HAP-1 (cell line): ENCODE measurements around the gene NBAS.
A peak's percentile ranks its signal among the peaks of the same experiment; 100 is the strongest.
"Not testable (repeated sequence)": the region's sequence is repeated elsewhere in the genome, so short reads cannot be mapped to it uniquely, and the experiment has no call there.

Source experiments
- DNase-seq, 2 experiments: peaks; one replicate each; pipeline ENCODE4 v3.0.0-alpha.2; 2016 to 2020; ENCODE audit warnings: low spot score in 2 of 2
- H3K27me3 ChIP-seq: fragments of 250-450 bp; sonication (Bioruptor Pico); 2 replicates; pipeline ENCODE4 v1.5.1; 2020; ENCODE audit warnings: low read depth, mild to moderate bottlenecking, moderate library complexity
- H3K36me3 ChIP-seq: fragments of 250-450 bp; sonication (Bioruptor Pico); replicated peaks from 2 replicates; pipeline ENCODE4 v1.5.1; 2020; ENCODE audit warnings: mild to moderate bottlenecking
- H3K4me1 ChIP-seq: fragments of 250-450 bp; sonication (Bioruptor Pico); 2 replicates; pipeline ENCODE4 v1.5.1; 2020; ENCODE audit warnings: mild to moderate bottlenecking
- H3K4me3 ChIP-seq: fragments of 250-450 bp; sonication (Bioruptor Pico); 2 replicates; pipeline ENCODE4 v1.5.1; 2020; ENCODE audit warnings: mild to moderate bottlenecking, moderate library complexity
- H3K9me3 ChIP-seq: fragments of 250-450 bp; sonication (Bioruptor Pico); 2 replicates; pipeline ENCODE4 v1.5.1; 2020; ENCODE audit warnings: mild to moderate bottlenecking, moderate library complexity
- in situ Hi-C: fragments of 300-500 bp; cut with MboI; formaldehyde crosslinking; loops from 3 replicates; pipeline ENCODE4 v1.14.3; 2020; ENCODE audit warnings: low sequenced_read_pairs, inconsistent platforms, mixed read lengths

NBAS gene

DNA sequence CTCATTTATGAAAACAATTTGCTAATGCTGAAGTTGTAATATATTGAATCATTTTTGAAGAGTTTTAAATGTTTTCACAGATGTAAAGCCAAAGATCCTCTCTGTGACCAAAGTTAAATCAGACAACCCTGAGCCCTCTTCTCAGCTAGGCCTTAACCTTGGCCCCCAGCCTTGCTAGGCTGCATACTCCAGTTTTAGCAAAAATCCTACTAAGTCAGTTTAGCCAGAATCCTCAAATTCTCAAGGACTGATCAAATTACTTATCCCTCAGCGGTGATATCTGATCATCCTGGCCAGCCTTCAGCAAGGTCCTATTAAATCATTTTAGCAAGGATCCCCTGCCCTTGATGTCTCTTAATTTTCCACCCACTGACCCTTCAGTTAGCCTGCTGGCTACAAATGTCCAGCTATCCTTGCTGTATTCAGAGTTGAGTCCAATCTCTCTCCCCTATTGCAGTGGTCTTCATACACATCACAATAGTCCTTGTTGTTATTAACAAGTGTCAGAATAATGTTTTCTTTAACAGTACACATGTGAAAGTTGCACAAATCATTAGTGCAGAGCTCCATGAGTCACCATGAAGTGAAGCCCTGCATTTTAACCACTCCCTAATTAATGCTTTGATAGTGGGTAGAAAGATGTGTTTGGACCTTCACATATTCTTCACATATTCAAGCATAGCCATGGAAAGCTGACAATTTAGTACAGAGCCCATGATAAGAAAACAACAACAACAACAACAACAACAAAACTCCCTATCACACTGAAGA is 206.4 kb downstream of the NBAS start:
- no peak for DNase-seq
- Histone ChIP-seq H3K36me3 (no peaks in the 10 kb centered on the region; the same call in none of the 2 replicates), H3K27me3 (no peaks in the 10 kb centered on the region), H3K4me3 (no peak overlapping the region), H3K9me3 (no peaks in the 10 kb centered on the region), H3K4me1 (no peaks in the 10 kb centered on the region)
- in situ Hi-C loops, result no loop called here

GRCh38 chr2:15352363-15352762 is 208.8 kb downstream of the NBAS start:
- no peaks in the 10 kb centered on the region for H3K27me3 ChIP-seq
- in situ Hi-C loops, result no loop called here
- H3K9me3 ChIP-seq, result no peaks in the 10 kb centered on the region
- no peak overlapping the region for H3K4me3 ChIP-seq
- DNase-seq, result no peak
- no peaks in the 10 kb centered on the region; the same call in none of the 2 replicates for H3K36me3 ChIP-seq
- H3K4me1 ChIP-seq, result peaks cover 8% of the 10 kb centered on the region

GRCh38 chr2:15348636-15349035 is 212.5 kb downstream of the NBAS start:
- Histone ChIP-seq H3K4me1 (peaks cover 8% of the 10 kb centered on the region), H3K9me3 (no peaks in the 10 kb centered on the region), H3K27me3 (no peaks in the 10 kb centered on the region), H3K4me3 (no peak overlapping the region), H3K36me3 (no peaks in the 10 kb centered on the region; the same call in 1 of the 2 replicates)
- in situ Hi-C loops, result no loop called here
- no peak for DNase-seq

GRCh38 chr2:15348045-15348444 is 213.1 kb downstream of the NBAS start:
- Histone ChIP-seq H3K36me3 (no peaks in the 10 kb centered on the region; the same call in 1 of the 2 replicates), H3K4me3 (no peak overlapping the region), H3K4me1 (peaks cover 8% of the 10 kb centered on the region), H3K27me3 (no peaks in the 10 kb centered on the region), H3K9me3 (no peaks in the 10 kb centered on the region)
- in situ Hi-C loops, result no loop called here
- peak; percentile 13 to 56 for DNase-seq

DNA sequence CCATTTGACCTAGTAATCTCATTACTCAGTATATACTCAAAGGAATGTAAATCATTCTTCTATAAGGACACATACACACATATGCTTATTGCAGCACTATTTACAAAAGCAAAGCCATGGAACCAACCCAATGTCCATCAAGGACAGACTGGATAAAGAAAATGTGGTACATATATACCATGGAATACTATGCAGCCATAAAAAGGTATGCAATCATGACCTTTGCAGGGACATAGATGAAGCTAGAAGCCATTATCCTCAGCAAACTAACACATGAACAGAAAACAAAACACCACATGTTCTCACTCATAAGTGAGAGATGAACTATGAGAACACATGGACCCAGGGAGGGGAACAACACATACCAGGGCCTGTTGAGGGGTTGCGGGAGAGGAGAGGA is 214.5 kb downstream of the NBAS start:
- H3K4me1 ChIP-seq, result peaks cover 8% of the 10 kb centered on the region
- no peaks in the 10 kb centered on the region; the same call in 1 of the 2 replicates for H3K36me3 ChIP-seq
- DNase-seq, result no peak
- H3K9me3 ChIP-seq, result no peaks in the 10 kb centered on the region
- in situ Hi-C loops, result no loop called here
- no peak overlapping the region for H3K4me3 ChIP-seq
- no peaks in the 10 kb centered on the region for H3K27me3 ChIP-seq

- H3K9me3 ChIP-seq, result no peaks in the 10 kb centered on the region
- in situ Hi-C loops, result no loop called here
- no peaks in the 10 kb centered on the region for H3K27me3 ChIP-seq
- H3K4me1 ChIP-seq, result no peaks in the 10 kb centered on the region; the same call in 1 of the 2 replicates
- no peaks in the 10 kb centered on the region for H3K36me3 ChIP-seq
- H3K4me3 ChIP-seq, result no peak overlapping the region
- DNase-seq, result no peak
These were observed 223.0 kb downstream of the NBAS start for GRCh38 chr2:15337996-15338666.

- in situ Hi-C loops, result no loop called here
- no peaks in the 10 kb centered on the region for H3K27me3 ChIP-seq
- no peaks in the 10 kb centered on the region for H3K9me3 ChIP-seq
- peak; percentile 8 to 68 for DNase-seq
- H3K4me1 ChIP-seq, result no peaks in the 10 kb centered on the region; the same call in 1 of the 2 replicates
- 0 out of 2 replicates have a peak, but pooled peaks cover 1% of the 10 kb centered on the region for H3K36me3 ChIP-seq
- no peak overlapping the region for H3K4me3 ChIP-seq
These were observed 226.3 kb downstream of the NBAS start for GRCh38 chr2:15334644-15335326.

- Histone ChIP-seq H3K4me1 (no peaks in the 10 kb centered on the region; the same call in 1 of the 2 replicates), H3K36me3 (0 out of 2 replicates have a peak, but pooled peaks cover 2% of the 10 kb centered on the region), H3K4me3 (no peak overlapping the region), H3K27me3 (no peaks in the 10 kb centered on the region), H3K9me3 (no peaks in the 10 kb centered on the region)
- no peak for DNase-seq
- in situ Hi-C loops, result no loop called here
These were observed 229.3 kb downstream of the NBAS start for GRCh38 chr2:15331787-15332186.

- 0 out of 2 replicates have a peak, but pooled peaks cover 2% of the 10 kb centered on the region for H3K36me3 ChIP-seq
- no peaks in the 10 kb centered on the region for H3K4me1 ChIP-seq
- H3K27me3 ChIP-seq, result no peaks in the 10 kb centered on the region
- no peak for DNase-seq
- peaks cover 2% of the 10 kb centered on the region; the same call in 1 of the 2 replicates for H3K9me3 ChIP-seq
- no peak overlapping the region for H3K4me3 ChIP-seq
- in situ Hi-C loops, result no loop called here
These were observed 235.8 kb downstream of the NBAS start for GRCh38 chr2:15325296-15325695.

DNA sequence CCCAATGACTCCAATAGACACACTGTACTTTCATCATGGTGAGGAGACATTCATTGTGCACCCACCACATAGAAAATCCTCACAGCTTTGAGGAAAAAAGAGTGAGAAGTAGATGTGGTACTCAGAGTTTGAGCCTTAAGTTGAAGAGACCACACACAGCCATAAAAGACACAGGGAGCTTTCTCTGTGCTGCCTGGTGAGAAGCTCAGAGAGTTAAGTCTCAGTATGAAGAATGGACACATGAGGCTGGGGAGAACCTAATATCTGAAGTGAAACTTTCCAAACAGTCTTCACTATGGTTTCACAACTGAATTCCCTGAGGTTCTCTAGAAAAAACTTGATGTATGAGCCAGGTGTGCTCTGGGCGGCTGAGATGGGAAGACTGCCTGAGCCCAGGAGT is 237.9 kb downstream of the NBAS start:
- Histone ChIP-seq H3K36me3 (no peaks in the 10 kb centered on the region), H3K27me3 (no peaks in the 10 kb centered on the region), H3K9me3 (peaks cover 2% of the 10 kb centered on the region; the same call in 1 of the 2 replicates), H3K4me1 (no peaks in the 10 kb centered on the region), H3K4me3 (no peak overlapping the region)
- in situ Hi-C loops, result no loop called here
- DNase-seq, result no peak

DNA sequence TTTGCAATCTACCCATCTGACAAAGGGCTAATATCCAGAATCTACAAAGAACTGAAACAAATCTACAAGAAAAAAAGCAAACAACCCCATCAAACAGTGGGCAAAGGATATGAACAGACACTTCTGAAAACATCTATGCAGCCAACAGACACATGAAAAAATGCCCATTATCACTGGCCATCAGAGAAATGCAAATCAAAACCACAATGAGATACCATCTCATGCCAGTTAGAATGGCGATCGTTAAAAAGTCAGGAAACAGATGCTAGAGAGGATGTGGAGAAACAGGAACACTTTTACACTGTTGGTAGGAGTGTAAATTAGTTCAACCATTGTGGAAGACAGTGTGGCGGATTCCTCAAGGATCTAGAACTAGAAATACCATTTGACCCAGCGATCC is 239.7 kb downstream of the NBAS start:
- H3K9me3 ChIP-seq, H3K4me3 ChIP-seq, H3K36me3 ChIP-seq, H3K4me1 ChIP-seq, H3K27me3 ChIP-seq, DNase-seq, in situ Hi-C loops: not testable (repeated sequence)

GRCh38 chr2:15316370-15316814 is 244.7 kb downstream of the NBAS start:
- no peaks in the 10 kb centered on the region for H3K27me3 ChIP-seq
- H3K4me1 ChIP-seq, result no peaks in the 10 kb centered on the region
- DNase-seq, result no peak
- H3K36me3 ChIP-seq, result no peaks in the 10 kb centered on the region
- H3K4me3 ChIP-seq, result no peak overlapping the region
- peaks cover 2% of the 10 kb centered on the region; the same call in 1 of the 2 replicates for H3K9me3 ChIP-seq
- in situ Hi-C loops, result no loop called here

- H3K36me3 ChIP-seq, result no peaks in the 10 kb centered on the region
- no peak for DNase-seq
- H3K9me3 ChIP-seq, result no peaks in the 10 kb centered on the region
- H3K4me3 ChIP-seq, result no peak overlapping the region
- no peaks in the 10 kb centered on the region for H3K27me3 ChIP-seq
- H3K4me1 ChIP-seq, result no peaks in the 10 kb centered on the region
- in situ Hi-C loops, result no loop called here
These were observed 245.7 kb downstream of the NBAS start for GRCh38 chr2:15315411-15315810.

DNA sequence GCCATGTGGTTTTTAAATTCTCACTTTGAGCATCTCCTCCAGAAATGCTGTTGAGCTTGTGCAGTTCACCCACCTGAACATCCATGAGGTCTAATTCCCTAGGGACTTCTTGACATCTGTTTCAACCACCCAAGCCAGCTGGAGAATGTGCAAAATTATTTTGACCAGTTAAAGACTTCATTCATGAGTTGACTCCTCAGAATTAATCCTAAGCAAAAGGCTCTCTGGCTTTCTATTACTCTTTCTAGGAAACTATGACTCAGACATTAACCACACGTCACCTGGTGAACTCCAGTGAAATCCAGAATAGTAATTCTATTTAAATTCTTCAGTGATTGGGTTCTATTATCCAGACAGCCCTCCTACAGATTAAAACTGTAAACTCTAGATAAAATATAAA is 247.5 kb downstream of the NBAS start:
- Histone ChIP-seq H3K9me3 (no peaks in the 10 kb centered on the region), H3K27me3 (no peaks in the 10 kb centered on the region), H3K36me3 (no peaks in the 10 kb centered on the region), H3K4me3 (no peak overlapping the region), H3K4me1 (no peaks in the 10 kb centered on the region)
- in situ Hi-C loops, result no loop called here
- DNase-seq, result no peak
